ENCODE results near the gene THADA.

Gene THADA

DNA sequence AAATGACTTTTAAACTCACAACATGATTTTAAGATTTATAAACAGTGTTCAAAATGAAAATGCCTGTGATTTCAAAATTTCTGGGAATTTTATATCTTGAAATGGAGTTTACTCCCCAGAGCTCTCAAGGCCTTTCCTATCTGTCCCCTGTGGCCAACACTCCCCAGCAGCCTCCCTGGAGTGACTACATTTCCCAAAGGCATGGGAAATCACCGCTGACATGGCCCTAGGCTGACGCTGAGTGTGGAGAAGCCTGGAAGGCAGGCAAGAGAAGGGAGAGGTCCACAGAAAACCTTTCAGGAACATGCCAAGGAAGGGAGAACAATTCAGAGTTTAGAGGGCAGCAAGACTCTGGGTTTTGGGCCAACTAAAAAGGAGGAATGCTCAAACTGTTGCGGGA, 349.2 kb downstream of the THADA start:
- TF ChIP-seq, protein P1, sequence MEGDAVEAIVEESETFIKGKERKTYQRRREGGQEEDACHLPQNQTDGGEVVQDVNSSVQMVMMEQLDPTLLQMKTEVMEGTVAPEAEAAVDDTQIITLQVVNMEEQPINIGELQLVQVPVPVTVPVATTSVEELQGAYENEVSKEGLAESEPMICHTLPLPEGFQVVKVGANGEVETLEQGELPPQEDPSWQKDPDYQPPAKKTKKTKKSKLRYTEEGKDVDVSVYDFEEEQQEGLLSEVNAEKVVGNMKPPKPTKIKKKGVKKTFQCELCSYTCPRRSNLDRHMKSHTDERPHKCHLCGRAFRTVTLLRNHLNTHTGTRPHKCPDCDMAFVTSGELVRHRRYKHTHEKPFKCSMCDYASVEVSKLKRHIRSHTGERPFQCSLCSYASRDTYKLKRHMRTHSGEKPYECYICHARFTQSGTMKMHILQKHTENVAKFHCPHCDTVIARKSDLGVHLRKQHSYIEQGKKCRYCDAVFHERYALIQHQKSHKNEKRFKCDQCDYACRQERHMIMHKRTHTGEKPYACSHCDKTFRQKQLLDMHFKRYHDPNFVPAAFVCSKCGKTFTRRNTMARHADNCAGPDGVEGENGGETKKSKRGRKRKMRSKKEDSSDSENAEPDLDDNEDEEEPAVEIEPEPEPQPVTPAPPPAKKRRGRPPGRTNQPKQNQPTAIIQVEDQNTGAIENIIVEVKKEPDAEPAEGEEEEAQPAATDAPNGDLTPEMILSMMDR (IDR thresholded peaks at IDR 0.05; ENCODE audit: control insufficient read depth, insufficient read depth, low read depth, low read length, missing control alignments), result no peak

DNA sequence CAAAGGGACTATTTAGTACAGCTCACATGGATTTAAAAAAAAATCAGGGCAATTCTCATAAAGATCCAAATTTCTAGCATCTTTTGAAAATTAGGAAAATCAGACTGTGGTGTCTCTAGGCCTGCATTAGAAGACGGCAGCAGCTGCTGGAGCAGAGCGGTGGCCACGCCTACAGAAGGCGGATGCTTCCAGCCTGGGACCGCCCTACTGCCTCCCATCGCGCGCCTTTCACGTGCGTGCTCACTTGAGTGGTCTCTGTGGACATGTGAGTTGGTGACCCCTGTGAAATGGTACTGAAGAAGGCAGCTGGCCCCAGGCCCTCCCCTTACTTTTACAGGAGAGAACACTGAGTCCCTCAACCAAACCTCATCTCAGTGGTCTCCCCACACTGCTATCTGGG, 354.3 kb downstream of the THADA start:
- H3K4me3 ChIP-seq (ENCODE audit: control insufficient read depth, low read depth, low read length), result no peak overlapping the region
- DNase-seq (ENCODE audit: low read depth), result no peak
- TF ChIP-seq, protein P1 (IDR thresholded peaks at IDR 0.05; ENCODE audit: control insufficient read depth, insufficient read depth, low read depth, low read length, missing control alignments), result no peak

More for the DNA sequence above, 349.2 kb downstream of the THADA start:
- DNase-seq (ENCODE audit: low read depth), result no peak
- no peak overlapping the region for H3K4me3 ChIP-seq (ENCODE audit: control insufficient read depth, low read depth, low read length)

DNA sequence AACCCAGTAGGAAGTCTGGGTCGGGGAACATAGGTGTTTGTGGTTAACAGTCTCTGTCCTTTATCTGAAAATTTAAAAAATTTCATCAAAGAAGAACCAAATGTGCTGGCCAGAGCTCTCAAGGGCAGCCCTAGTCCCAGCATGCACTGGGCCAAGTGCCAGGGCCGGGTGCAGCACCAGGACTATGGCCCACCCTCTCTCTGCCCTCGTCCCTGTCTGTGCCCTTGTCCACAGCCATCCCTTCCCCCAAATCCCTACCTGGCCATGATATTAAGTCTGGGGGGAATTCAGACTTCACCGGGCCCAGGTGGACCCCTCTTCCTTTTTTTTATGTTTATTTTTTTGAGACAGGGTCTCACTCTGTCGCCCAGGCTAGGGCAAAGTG, 355.1 kb downstream of the THADA start:
- DNase-seq (ENCODE audit: low read depth), result no peak
- TF ChIP-seq, protein P1 (IDR thresholded peaks at IDR 0.05; ENCODE audit: control insufficient read depth, insufficient read depth, low read depth, low read length, missing control alignments), result no peak
- no peak overlapping the region for H3K4me3 ChIP-seq (ENCODE audit: control insufficient read depth, low read depth, low read length)

DNA sequence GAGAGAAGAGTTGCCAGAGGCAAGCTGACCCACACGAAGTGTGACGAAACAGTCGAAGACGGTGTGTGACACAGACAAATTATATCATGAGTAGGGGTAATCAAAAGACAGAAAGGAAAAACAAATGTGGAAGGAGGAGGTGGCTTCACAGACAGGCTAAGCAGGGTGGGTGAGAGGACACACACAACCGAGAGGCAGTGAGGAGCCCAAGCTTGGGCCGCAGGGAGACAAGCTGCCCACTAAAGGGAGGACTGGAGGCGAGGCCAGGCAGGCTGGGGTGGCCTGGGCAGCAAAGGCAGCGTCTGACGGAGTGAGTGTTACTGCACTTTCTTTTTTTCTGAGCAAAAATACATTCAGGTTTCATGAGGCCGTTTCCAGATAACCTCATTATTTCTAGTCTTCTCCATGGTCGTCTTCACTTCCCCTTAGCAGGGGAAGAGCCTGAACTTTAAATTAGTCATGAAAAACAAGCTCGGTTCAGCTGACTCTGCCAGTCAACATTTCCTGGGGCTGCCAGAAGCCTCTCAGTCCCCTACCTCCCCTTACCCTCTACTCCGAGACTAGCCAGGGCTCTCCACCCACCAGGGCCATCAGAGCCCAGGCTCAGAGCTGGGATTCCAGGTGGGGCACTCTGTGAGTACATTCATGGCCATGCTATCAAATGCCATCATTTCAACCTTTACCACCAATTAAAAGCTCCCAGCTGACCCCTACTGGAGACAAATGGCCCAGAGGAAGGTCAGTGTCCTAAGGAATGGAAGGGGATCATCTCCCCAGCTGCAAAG, 355.7 kb downstream of the THADA start:
- no peak for DNase-seq (ENCODE audit: low read depth)
- no peak overlapping the region for H3K4me3 ChIP-seq (ENCODE audit: control insufficient read depth, low read depth, low read length)
- TF ChIP-seq, protein P1 (IDR thresholded peaks at IDR 0.05; ENCODE audit: control insufficient read depth, insufficient read depth, low read depth, low read length, missing control alignments), result peak; percentile 20

DNA sequence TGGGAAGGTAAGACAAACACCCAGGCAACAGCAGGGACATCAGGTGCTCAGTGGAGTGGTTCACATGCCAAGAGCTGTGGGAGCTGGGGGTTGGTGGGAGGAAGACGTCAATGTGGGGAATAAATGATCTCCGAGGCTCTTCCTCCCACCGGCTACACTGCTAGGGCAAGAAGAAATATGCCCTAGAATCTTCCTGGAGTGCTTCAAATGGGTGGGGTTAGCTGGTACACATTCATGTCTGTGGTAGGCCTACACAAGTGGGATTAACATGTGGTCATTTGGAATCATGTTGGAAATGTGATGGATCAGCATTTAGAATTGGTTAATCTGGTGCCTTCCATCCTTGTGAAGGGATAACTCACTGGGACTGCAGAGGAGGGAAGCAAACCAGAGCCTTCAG, 357.0 kb downstream of the THADA start:
- no peak for DNase-seq (ENCODE audit: low read depth)
- H3K4me3 ChIP-seq (ENCODE audit: control insufficient read depth, low read depth, low read length), result no peak overlapping the region
- TF ChIP-seq, protein P1 (IDR thresholded peaks at IDR 0.05; ENCODE audit: control insufficient read depth, insufficient read depth, low read depth, low read length, missing control alignments), result no peak

DNA sequence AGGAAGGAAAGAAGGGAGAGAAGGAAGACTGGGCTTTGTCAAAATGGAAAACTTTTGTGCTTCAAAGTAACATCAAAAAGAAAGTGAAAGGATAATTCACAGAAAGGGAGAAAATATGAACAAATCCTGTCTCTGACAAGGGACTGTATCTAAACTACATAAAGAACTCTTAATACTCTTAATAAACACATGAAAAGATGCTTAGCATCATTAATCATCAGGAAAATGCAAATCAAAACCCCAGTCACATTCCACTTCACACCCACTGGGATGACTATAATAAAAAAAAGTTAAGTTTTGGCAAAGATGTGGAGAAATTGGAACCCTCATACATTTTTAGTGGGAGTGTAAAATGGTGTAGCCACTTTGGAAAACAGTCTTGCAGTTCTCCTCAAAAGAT, 357.7 kb downstream of the THADA start:
- TF ChIP-seq, protein P1 (IDR thresholded peaks at IDR 0.05; ENCODE audit: control insufficient read depth, insufficient read depth, low read depth, low read length, missing control alignments), result no peak
- DNase-seq (ENCODE audit: low read depth), result no peak
- H3K4me3 ChIP-seq (ENCODE audit: control insufficient read depth, low read depth, low read length), result no peak overlapping the region

Measured in AG09309 (cell line).